Mesodermal cell (in vitro differentiated cells): ENCODE data around the gene VDAC2.
"Not testable (repeated sequence)": the region's sequence is repeated elsewhere in the genome, so short reads cannot be mapped to it uniquely, and the experiment has no call there.

Experiments
- H3K27ac ChIP-seq: 2 replicates; pipeline ENCODE4 v1.7.0; 2013; ENCODE audit warnings: mild to moderate bottlenecking, low read depth, low read length, moderate library complexity; ENCODE audit not compliant: severe bottlenecking
- H3K36me3 ChIP-seq: 2 replicates; pipeline ENCODE4 v1.7.1; 2013; ENCODE audit warnings: mild to moderate bottlenecking, low read length, moderate library complexity; ENCODE audit not compliant: control insufficient read depth, insufficient read depth
- H3K4me1 ChIP-seq: one replicate; pipeline ENCODE4 v1.7.1; 2013; ENCODE audit warnings: mild to moderate bottlenecking, low read length; ENCODE audit not compliant: insufficient read depth, control insufficient read depth, poor library complexity, severe bottlenecking
- H3K4me3 ChIP-seq: 2 replicates; pipeline ENCODE4 v1.7.0; 2013; ENCODE audit warnings: low read length, control low read depth, mild to moderate bottlenecking; ENCODE audit not compliant: insufficient read depth, poor library complexity, severe bottlenecking; ENCODE audit errors: extremely low read depth
- H3K9me3 ChIP-seq: 2 replicates; pipeline ENCODE4 v1.7.1; 2013; ENCODE audit warnings: mild to moderate bottlenecking, low read length, moderate library complexity; ENCODE audit not compliant: control insufficient read depth
- WGBS, 2 experiments: methylation state at CpG; one replicate each; pipeline ENCODE4 v1.1.5; 2013; ENCODE audit warnings: missing lambda C conversion rate in 2 of 2; ENCODE audit not compliant: insufficient coverage in 2 of 2; 5-methylcytosine and 5-hydroxymethylcytosine counted together

Gene VDAC2

GRCh38 chr10:75199949-75200348, 10.6 kb upstream of the VDAC2 start:
- H3K27ac ChIP-seq, H3K9me3 ChIP-seq, H3K4me1 ChIP-seq, H3K4me3 ChIP-seq, H3K36me3 ChIP-seq: not testable (repeated sequence)
- 92 to 95% methylated on average over 2 to 5 of the region's 6 CpGs for WGBS, 2 experiments

DNA sequence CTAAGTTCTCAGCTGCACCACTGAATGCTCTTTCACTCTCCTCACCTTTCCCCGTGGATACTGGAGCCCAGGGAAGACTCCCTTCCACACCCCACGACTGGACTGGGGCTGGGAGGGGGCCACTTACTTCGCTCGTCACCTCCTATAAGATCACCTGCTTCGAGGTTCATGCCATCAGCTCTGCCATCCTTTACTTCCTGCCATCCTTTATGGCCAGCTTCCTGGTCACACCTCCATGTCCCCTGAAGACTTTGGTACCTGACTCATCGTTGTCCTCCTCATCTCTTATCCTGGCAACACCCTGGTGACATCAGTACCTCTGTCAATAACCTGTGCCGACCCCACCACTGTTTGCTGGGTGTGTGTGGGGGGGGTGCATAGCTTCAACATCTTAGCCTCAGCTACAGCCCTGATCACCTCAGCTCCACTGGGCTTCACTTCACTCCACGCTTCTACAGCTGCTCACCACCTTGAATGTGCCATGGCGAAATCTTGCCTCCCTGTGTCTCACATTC, 8.7 kb upstream of the VDAC2 start:
- Histone ChIP-seq H3K27ac (no peak overlapping the region), H3K4me3 (no peak overlapping the region), H3K9me3 (no peaks in the 10 kb centered on the region), H3K36me3 (no peaks in the 10 kb centered on the region), H3K4me1 (peaks cover 8% of the 10 kb centered on the region)
- WGBS, 2 experiments = 92% methylated on average over 7 to 8 of the region's 9 CpGs

- H3K4me3 ChIP-seq = no peak overlapping the region
- 100% methylated on average over 1 of the region's 1 CpG for WGBS, 2 experiments
- peaks cover 10% of the 10 kb centered on the region for H3K4me1 ChIP-seq
- H3K27ac ChIP-seq = no peak overlapping the region
- H3K9me3 ChIP-seq = no peaks in the 10 kb centered on the region
- no peaks in the 10 kb centered on the region for H3K36me3 ChIP-seq
Measured at GRCh38 chr10:75202321-75203045, 8.1 kb upstream of the VDAC2 start.

- WGBS, 2 experiments = 91 to 97% methylated on average over 7 to 9 of the region's 11 CpGs
- H3K36me3 ChIP-seq, H3K27ac ChIP-seq, H3K4me3 ChIP-seq, H3K9me3 ChIP-seq: not testable (repeated sequence)
- peaks cover 16% of the 10 kb centered on the region for H3K4me1 ChIP-seq
Measured at GRCh38 chr10:75203046-75203620, 7.5 kb upstream of the VDAC2 start.

DNA sequence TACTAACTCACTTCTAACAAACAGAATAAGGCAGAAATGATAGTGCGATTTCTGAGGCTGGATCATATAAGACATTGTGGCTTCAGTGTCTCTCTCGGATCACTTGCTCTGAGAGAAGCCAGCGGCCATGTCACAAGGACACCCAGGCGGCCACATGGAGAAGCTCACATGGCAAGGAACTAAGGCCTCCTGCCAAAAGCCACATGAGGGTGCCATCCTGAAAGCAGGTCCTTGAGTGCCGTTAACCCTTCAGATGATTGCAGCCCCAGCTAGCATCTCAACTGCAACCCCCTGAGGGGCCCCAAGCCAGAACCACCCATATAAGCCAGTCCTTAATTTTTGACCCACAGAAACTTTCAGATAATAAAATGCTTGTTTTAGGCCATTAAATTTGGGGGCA, 6.9 kb upstream of the VDAC2 start:
- Histone ChIP-seq H3K27ac (no peak overlapping the region), H3K4me3 (no peak overlapping the region), H3K9me3 (no peaks in the 10 kb centered on the region), H3K4me1 (peaks cover 16% of the 10 kb centered on the region), H3K36me3 (no peaks in the 10 kb centered on the region)
- WGBS, 2 experiments = 89 to 91% methylated on average over 4 to 5 of the region's 5 CpGs

DNA sequence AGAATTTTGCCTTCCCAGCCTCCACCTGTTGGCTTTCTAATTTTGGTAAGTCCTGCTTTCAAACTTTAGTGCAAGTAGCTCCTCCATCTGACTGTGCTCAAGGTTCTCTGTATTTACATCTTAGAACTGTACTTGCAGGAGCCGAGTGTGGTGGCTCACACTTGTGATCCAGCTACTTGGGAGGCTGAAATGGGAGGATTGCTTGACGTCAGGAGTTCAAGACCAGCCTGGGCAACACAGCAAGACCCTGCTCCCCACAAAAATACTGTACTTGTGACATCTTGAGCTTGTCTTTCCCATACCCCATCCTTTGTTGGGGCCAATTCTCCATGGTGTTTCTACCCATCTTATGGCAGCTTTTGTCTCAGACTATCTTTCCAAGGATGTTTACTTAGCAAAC, 4.7 kb upstream of the VDAC2 start:
- WGBS, 2 experiments = 75 to 100% methylated on average over 1 to 2 of the region's 2 CpGs
- Histone ChIP-seq H3K9me3 (no peaks in the 10 kb centered on the region), H3K4me3 (no peak overlapping the region), H3K36me3 (no peaks in the 10 kb centered on the region), H3K4me1 (peaks cover 23% of the 10 kb centered on the region), H3K27ac (no peak overlapping the region)

DNA sequence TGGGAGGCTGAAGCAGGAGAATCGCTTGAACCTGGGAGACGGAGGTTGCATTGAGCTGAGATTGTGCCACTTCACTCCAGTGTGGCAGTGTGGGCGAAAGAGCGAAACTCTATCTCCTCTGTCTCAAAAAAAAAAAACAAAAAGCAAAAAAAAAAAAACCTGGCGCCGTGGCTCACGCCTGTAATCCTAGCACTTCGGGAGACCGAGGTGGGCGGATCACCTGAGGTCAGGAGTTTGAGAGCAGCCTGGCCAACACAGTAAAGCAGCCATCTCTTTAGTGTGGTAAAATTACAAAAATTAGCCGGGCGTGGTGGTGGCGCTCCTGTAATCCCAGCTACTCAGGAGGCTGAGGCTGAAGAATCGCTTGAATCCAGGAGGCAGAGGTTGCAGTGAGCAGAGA, 4.0 kb upstream of the VDAC2 start:
- H3K27ac ChIP-seq, H3K36me3 ChIP-seq, H3K9me3 ChIP-seq, H3K4me3 ChIP-seq: not testable (repeated sequence)
- peaks cover 23% of the 10 kb centered on the region for H3K4me1 ChIP-seq
- WGBS, 2 experiments = 88 to 89% methylated on average over 12 to 14 of the region's 14 CpGs

DNA sequence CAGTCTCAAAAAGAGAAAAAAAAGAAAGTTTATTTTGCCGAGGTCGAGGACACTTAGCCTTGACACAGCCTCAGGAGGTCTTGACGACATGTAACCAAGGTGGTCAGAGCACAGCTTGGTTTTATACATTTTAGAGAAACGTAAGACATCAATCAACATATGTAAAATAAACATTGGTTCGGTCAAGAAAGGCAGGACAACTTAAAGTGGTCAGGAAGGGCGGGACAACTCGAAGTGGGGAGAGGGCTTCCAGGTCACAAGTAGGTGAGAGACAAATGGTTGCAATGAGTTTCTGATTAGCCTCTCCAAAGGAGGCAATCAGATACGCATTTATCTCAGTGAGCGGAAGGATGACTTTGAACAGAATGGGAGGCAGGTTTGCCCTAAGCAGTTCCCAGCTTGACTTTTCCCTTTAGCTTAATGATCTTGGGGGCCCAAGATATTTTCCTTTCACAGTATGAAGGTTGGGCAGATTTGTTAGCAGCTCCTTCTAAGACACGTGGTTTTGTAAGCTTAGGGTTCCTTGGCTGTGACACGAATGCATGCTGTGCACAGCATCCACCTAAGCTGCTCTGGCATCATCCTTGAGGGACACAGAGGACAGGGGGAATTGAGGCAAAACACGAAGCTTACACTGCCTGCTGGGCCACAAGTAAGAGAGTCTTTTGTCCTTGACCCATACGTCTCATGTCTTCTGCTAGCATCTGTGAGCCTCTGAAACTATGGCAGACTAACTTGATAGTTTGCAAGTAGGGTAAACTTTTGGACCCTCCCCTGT, 3.3 kb upstream of the VDAC2 start:
- Histone ChIP-seq H3K4me1 (peaks cover 24% of the 10 kb centered on the region), H3K4me3 (no peak overlapping the region), H3K9me3 (no peaks in the 10 kb centered on the region), H3K36me3 (peaks cover 8% of the 10 kb centered on the region), H3K27ac (no peak overlapping the region)
- WGBS, 2 experiments = 43 to 52% methylated on average over 9 to 11 of the region's 13 CpGs

GRCh38 chr10:75207857-75208144, 2.8 kb upstream of the VDAC2 start:
- WGBS, 2 experiments = no CpG with 5 or more reads among the region's 1 CpG
- H3K27ac ChIP-seq = no peak overlapping the region
- H3K9me3 ChIP-seq = no peaks in the 10 kb centered on the region
- H3K4me3 ChIP-seq = no peak overlapping the region
- H3K36me3 ChIP-seq = peaks cover 13% of the 10 kb centered on the region
- peaks cover 29% of the 10 kb centered on the region for H3K4me1 ChIP-seq

GRCh38 chr10:75208181-75208580, 2.4 kb upstream of the VDAC2 start:
- no peaks in the 10 kb centered on the region for H3K9me3 ChIP-seq
- no peak overlapping the region for H3K27ac ChIP-seq
- H3K4me1 ChIP-seq = peaks cover 29% of the 10 kb centered on the region
- 75% methylated on average over 1 of the region's 4 CpGs; no CpG with 5 or more reads in 1 of the 2 experiments for WGBS, 2 experiments
- H3K36me3 ChIP-seq = peaks cover 17% of the 10 kb centered on the region
- no peak overlapping the region for H3K4me3 ChIP-seq
